ENCODE measurements around the gene UQCRH.
A peak's percentile ranks its signal among the peaks of the same experiment; 100 is the strongest.

Gene UQCRH

DNA sequence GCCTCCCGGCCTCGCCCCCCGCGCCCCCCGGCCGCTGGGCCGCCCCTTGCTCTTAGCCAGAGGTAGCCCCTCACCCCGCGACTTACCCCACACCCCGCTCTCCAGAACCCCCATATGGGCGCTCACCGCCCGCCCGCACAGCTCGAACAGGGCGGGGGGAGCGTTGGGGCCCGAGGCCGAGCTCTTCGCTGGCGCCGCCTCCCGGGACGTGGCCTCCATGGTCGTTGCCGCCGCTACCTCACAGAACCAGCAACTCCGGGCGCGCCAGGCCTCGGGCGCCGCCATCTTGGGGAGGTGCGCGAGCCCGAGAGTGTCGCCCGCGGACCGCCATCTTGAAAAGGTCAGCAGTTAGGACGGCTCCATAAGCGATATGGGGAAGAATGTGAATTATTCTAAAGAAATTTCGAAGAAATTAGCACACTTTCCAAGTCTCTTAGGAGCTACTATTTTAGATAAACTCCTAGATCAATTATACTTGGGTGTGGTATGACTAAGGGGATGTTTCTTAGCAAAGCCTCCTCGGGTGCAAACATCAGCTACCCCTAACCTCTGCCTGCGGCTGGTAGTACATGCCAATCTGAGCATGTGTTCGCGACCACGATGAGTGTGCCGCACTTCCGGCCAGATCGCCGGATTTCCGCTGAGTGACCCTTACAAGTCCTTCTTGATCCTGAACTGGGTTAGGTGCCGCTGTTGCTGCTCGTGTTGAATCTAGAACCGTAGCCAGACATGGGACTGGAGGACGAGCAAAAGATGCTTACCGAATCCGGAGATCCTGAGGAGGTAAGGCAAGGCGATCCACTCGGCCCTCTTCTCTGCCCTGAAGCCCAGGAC lies at the start of gene UQCRH, which contains the start of gene LRRC41:
Gene UQCRH, plus strand, starts transcription at position 661 of the 834 bp plus-strand sequence. Its CDS starts 69 bp downstream, at position 730.
Gene LRRC41, minus strand, starts transcription at position 579 of the 834 bp plus-strand sequence. Its CDS starts 294 bp downstream, at position 285.
- DNase-seq (ENCODE audit: low read depth) = peak; percentile 88

DNA sequence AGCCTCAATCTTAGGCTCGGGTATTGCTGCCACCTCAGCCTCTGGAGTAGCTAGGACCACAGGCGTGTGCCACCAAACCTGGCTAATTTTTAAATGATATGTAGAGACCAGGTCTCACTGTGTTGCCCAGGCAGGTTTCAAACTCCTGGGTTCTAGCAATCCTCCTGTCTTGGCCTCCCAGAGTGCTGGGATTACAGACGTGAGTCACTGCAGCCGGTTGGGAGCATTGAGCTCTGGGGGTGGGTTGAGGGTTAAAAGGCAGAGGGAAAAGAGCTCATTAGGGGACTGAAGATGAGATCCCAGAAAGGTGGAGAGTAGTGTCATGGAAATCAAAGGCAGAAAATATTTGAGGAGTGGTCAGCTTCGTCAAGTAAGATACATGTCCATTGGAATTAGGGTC lies 48.8 kb upstream of the UQCRH start:
- DNase-seq (ENCODE audit: low read depth) = no peak

DNA sequence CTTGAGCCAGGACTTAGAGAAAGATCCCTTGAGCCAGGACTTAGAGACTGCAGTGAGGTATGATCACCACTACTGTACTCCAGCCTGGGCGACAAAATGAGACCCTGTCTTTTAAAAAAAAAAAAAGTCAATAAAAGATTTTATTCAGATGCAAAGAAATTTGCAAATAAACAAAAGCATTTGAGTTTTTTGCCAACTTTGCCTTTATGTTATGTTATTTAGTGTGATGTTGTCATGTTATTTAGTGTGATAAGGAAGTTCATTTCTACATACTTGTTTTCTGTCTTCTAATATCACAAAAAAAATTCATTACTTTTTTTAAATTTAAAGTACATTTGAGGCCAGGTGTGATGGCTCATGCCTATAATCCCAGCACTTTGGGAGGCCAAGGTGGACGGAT lies 47.0 kb upstream of the UQCRH start:
- no peak for DNase-seq (ENCODE audit: low read depth)

DNA sequence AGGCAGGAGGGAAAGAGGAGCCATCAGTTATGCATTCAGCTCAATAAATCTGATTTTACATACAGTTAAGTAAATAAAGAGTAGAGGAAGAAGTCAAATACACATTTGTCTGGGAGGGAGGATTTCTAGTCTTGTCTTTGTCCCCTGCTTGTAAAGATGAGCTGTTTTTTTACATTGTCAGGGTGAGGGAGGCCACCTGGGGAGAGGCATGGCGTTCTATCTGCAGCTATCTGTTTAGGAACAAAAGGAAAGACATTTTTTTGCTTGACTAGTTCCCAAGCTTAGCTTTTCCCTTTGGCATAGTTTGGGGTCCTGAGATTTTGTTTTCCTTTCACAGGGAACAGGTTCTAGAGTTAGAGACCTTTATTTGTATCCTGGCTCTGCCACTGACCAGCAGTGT lies 41.0 kb upstream of the UQCRH start:
- DNase-seq (ENCODE audit: low read depth) = no peak

DNA sequence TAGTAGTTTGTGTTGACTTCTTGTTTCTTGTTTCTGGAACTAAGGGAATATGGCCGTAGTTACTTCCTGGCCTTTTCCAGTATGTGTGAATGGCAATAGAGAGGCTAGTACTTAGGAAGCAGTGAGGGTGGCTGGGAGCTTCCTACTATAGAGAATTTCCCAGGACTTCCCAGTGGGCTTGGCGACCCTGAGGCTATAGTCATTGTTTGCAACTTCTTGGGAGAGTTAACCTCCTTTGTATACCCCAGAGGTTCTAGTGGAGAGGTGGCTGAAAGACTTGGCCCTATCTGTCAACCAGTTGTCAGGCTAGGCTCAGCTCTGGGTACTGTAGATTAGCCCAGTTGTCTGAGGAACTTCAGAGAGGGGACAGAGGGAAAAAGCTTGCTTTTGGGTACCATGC lies 40.4 kb upstream of the UQCRH start:
- DNase-seq (ENCODE audit: low read depth) = no peak

DNA sequence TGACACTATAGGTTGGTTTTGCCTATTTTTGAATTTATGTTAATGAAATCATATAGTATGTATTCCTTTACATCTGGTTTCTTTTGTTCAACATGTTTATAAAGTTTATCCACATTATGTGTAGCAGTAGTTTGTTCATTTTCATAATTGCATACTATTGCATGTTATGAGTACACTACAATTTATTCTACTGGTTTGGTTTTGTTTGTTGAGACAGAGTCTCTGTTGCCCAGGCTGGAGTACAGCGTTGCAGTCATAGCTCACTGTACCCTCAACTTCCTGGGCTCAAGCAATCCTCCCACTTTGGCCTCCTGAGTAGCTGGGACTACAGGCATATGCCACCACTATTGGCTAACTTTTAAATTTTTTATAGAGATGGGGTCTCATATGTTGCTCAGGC lies 34.9 kb upstream of the UQCRH start:
- no peak for DNase-seq (ENCODE audit: low read depth)

DNA sequence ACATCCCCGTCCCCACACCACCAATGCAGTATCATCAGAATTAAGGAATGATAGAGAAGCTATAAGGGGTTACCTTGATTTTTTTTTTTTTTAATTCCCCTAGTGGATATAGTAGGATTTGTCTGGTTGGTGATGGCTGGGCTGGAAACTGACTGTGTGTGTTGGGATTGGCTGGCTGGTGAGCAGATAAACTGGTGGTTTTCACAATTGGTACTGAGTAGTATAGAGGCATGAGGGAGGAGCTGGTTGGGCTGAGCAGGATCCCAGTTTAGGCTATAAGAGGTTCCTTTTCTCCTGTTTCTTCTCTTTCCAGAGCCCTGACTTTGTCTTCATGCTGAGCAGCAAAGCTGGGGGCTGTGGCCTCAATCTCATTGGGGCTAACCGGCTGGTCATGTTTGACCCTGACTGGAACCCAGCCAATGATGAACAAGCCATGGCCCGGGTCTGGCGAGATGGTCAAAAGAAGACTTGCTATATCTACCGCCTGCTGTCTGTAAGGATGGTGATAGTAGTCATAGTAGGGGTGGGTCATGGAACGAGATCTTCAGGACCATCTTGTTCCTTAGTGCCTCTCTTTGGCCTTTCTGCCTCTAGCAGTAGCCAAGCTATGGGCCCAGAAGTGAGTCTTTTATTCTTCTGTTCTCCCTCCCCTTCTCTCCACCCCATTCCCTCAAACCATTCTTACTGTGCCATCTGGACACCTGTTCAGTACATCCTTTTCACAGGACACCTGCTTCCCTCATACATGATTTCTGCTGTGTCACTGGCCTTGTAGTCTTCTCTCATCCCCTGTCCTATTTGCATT lies 29.1 kb upstream of the UQCRH start:
- DNase-seq (ENCODE audit: low read depth) = no peak

DNA sequence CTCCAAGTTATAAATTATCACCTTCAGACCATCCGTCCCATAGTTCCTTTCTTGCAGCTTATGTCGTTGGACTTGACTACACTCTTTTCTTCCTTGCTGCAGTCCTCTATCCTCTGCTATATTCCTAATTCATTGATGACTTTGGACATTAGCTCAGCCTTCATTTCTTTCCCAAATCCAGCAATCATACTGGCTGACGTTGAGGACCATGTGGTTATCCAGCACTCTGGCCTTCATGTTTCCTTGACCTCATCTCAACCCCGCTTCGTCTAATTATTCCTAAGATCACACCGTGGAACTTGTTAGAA lies 28.5 kb upstream of the UQCRH start:
- DNase-seq (ENCODE audit: low read depth) = no peak

DNA sequence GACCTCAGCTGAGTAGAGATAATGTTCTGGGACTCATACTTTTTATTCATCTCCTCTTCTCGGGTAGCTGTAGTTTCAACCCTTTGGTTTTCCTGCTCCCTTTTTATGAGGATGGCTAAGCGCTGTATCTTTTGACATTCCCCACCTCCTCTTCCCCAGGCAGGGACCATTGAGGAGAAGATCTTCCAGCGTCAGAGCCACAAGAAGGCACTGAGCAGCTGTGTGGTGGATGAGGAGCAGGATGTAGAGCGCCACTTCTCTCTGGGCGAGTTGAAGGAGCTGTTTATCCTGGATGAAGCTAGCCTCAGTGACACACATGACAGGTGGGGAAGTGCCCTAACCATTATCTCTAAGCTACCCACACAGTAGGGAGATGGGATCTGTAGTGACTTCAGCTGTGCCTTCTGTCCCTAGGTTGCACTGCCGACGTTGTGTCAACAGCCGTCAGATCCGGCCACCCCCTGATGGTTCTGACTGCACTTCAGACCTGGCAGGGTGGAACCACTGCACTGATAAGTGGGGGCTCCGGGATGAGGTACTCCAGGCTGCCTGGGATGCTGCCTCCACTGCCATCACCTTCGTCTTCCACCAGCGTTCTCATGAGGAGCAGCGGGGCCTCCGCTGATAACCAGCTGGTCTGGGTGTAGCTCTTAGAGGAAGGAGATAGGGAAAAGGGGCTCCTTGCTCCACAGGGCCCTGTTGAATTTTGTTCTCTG lies 25.7 kb upstream of the UQCRH start:
- DNase-seq (ENCODE audit: low read depth) = no peak

DNA sequence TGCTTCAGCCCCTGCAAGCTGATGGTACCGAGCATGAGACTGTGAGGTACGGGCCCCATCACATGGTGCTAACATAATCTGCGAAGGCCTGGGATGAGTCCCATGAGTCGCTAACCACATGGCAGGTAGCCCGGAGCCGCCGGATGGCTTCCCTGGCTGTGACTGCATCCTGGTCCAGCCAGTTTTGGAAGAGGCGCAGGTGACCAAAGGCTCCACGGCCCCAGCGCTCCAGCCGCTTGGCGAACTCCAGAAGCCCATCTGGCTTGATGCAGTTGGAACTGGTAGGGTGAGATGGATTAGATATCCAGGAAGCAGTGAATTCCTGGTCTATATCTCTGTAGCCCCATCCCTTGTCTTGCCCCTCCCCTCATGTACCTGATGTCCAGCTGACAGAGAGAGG lies 24.7 kb upstream of the UQCRH start:
- DNase-seq (ENCODE audit: low read depth) = no peak

DNA sequence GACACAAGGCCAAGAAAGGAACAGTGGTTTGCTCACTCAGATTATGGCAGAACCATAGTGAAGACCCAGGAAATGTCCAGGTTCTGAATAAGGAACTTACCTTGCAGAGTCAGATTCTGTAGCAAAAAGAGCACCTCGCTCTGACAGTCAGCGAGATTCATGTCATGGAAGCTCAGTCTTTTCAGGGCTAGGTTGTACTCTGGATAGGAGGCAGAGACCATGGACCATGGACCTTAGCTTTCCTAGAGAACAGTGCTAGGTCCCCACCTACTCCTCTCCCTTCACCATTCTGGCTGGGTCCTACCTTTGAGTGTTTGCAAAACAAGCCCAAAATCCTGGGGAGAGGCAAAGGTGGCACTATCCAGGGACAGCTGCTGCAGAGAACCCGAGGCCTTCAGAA lies 23.4 kb upstream of the UQCRH start:
- no peak for DNase-seq (ENCODE audit: low read depth)

DNA sequence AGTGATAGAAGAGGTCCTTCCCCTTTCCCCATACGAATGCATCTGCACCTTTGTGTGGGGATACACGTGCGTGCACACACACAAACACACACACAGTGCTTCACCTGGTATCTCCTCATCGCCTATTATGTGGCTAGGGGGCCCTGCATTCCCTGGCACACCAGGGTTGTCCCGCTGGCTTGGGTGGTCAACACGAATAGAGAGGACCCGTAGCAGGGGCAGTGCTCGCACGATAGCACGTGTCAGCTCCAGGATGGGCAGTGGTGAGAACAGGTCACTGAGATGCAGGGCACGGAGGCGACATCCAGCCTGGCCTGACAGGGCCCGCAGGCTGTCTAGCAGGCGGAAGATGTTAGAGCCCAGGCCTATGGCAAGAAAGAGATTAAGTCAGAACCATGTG lies 22.5 kb upstream of the UQCRH start:
- no peak for DNase-seq (ENCODE audit: low read depth)

DNA sequence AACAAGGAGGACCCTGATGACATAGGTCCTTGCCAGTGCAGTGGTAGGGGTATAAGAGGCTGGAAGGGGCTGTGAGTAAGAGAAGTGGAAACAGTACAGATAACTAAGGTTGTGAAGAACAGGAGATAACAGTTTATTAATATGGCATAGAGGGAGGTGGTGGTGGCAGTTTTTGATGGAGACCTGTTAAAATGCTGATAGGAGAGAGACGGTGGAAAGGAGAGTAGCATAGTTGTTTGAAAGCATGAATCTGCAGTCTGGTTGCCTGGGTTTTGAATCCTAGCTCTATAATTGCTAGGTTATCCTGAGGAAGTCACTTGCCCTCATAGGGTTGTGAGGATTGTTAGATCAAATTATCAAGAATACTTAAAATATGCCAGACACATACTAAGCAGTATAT lies 19.4 kb upstream of the UQCRH start:
- no peak for DNase-seq (ENCODE audit: low read depth)

DNA sequence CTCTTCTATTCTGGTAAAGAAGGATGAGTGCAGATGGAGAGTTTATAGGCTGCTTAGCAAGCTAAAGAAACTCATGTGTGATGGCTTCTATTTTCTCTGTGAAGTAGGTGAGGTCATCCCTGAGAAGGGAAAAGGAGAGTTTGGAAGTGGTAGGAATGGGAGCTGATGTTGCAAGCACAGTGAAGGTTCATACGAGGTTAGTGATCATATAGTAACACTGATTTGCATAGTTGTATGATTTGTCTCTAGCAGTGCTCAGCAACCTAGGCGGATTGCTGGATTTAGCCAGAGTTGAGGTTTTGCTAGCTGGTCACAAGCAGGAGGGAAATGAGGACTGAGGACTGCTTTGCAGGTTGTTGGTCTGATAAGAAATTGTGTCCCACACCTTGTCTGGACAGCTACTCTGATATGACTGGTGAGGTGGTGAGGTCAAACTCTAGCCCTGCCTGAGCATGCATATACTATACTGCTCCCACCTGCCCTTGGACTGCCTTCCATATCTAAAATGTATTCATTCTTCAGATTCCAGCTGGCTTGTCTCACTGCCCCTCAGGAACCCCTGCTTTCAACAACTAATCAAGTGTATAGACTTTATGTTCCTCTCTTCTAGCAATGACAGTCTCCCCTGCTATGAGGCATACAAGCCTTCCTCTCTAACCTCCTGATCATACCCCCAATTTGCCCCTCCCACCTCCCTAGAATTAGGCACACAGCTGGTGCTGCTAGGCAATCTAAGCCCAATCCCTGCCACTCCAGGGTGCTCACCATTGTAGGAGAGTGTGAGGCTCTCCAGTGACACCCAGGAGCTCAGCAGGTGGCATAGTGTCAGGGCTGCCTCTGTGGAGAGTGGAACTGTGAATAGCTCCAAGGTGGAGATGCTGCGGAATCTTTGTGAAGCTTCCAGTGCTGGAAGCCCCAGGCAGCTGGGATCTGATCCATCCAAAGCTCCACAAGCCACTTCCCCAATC lies 18.6 kb upstream of the UQCRH start:
- DNase-seq (ENCODE audit: low read depth) = no peak

DNA sequence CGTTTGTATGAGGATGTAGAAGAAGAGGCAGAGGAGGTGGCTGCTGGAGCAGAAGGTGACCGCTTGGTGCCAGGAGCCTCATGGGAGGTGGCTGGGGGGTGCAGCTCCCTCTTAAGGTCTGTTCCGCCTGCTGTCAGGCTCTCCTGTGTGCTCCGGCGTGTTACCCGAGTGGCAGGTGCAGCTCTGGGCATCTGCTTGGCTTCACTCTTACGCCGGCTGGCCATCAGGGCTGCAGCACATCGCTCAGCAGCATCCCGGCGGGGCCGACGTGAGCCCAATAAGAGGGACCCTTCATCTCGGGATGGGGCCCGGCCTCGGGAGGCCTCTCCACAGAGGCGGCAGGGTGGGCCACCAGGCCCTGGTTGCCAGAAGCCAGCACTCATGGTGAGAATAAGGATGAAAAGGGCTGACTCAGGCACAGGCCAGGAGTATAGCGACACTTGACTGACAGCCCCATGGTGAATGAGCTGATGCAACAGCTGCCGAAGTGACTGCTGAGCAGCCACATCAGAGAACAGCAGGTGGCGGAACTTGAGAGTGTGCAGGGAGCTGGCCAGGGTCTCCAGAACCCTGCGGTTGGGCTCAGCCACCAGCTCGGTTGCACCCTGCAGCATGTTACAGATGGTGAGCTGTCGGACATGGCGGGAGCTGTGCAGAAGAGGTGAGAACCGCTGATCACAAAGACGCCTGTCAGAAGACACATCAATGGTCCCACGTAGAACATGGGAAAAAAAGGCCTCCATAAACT lies 17.6 kb upstream of the UQCRH start:
- DNase-seq (ENCODE audit: low read depth) = no peak

DNA sequence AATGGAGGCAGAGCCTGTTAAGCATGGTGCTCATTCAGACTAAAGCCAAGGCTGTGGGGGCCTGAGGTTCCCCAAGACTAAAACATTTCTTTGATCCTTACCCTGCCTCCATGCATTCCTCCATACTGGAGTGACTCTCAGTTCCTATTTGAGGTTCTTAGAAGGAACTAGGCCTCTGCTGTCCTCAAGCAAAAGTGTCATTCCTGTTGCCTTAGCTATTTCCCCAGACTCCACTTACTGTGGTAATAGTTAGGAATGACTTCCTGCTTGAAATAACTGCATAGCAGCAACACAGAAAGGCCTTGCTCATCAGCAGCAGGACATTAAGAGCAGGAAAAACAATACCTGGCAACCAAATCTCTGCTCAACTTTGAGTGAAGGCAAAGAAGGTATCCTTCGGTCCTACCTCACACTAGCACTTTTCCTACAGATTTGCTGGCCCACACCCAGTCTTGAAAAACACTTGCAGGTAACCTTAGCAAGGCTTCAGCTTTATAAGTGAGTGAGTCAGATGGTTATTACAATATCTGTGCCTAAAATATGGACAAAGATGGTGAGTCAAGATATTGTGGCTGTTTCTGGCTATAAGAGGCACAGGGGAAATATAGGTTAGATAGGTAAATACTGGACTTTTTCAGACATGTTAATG lies 14.9 kb upstream of the UQCRH start:
- no peak for DNase-seq (ENCODE audit: low read depth)

DNA sequence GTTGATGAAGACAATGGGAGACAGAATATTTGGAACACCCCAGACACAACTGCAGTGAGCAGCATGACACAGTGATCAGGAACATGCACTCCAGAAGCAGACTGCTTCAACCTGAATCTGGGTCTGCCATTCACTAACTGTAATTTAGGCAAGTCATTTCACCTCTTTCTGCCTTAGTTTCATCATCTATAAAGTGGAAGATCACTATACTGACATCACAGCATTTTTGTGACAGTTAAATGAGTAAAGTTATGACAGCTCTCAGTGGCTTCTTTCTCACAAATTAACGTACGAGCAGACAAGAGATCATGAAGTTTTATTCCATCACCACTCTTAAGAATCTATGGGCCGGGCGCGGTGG lies 14.4 kb upstream of the UQCRH start:
- no peak for DNase-seq (ENCODE audit: low read depth)

DNA sequence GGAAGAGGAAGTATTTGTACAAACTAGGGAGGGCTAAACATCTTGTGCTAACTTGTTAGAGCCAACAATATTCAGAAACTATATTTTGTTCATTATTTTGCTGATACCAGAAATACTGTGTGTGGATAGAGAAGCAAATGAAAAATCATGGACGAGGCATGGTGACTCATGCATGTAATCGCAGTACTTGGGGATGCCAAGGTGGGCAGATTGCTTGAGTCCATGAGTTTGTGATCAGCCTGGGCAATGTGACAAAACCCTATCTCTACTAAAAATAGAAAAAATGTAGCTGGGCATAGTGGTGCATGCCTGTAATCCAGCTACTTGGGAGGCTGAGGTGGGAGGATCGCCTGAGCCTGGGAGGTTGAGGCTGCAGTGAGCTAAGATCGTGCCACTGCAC lies 13.5 kb upstream of the UQCRH start:
- no peak for DNase-seq (ENCODE audit: low read depth)

DNA sequence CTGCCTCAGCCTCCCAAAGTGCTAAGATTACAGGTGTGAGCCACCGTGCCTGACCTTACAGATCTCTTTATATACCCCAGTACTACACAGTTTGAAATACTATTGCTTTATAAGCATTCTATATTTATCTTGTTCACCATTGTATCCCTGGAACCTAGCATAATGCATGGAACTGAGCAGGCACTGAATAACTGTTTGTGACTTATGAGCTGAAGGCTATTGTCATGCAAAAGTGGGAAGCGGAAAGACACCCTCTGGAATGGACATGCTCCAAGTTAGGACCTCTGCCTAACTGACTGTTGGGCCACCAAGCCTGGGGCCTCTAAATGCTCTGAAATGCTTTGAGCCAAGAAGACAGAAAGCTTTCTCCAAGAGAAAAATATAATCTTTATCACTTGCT lies 8.2 kb upstream of the UQCRH start:
- DNase-seq (ENCODE audit: low read depth) = no peak

DNA sequence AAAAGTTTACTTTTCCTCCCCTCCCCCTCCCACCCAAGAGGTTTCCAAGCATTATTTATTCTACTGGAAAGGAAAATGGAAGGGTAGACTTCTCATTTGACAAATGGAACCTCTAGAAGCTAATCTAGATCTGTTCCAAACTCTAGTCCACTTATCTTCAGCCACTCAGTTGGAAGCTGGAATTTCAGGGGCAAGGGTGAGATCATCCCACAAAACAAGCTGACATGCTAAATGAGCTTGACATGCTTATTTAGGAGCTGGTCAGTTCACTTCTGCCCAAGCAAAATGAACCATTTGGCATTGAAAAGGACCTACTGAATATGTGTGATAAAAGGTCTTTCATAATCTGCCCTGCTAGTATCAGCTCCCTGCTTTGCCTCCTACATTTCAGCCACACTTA lies 5.1 kb upstream of the UQCRH start:
- no peak for DNase-seq (ENCODE audit: low read depth)

Measured in stimulated activated CD4-positive, alpha-beta T cell treated with anti-CD3 and anti-CD28 coated beads, Interleukin-2, amount 100 ng/mL, for 4 hours (primary cell).